Activated CD8-positive, alpha-beta T cell treated with anti-CD3 and anti-CD28 coated beads for 36 hours (primary cell): ENCODE data around the gene MGAT4B. TPM values are rescaled to one million over a fixed set of nuclear protein-coding genes. Genes with fewer than 3 reads are reported as not detected.

Source experiments
- ATAC-seq: fragments of 200-7000 bp; cut with Tn5 transposase; one replicate; pipeline ENCODE4 v1.10.0; 2021; ENCODE audit warnings: mild to moderate bottlenecking, moderate library complexity
- CTCF ChIA-PET: fragments of 350-600 bp; sonication (Branson Sonifier 250); formaldehyde crosslinking; loops from one replicate; lab custom pipeline; 2021; ENCODE audit warnings: antibody characterized with exemption; lab: Charles Lee
- POLR2A ChIA-PET: fragments of 350-600 bp; sonication (Branson Sonifier 250); formaldehyde crosslinking; loops from one replicate; lab custom pipeline; 2021; ENCODE audit warnings: antibody characterized with exemption; lab: Charles Lee
- DNase-seq: peaks from one replicate; pipeline ENCODE4 v3.0.0-alpha.2; 2020
- H3K27ac Mint-ChIP-seq: one replicate; pipeline ENCODE4 v1.8.0; 2021; ENCODE audit warnings: mild to moderate bottlenecking, mixed read lengths
- H3K27me3 Mint-ChIP-seq: one replicate; pipeline ENCODE4 v1.8.0; 2021; ENCODE audit warnings: mixed read lengths
- H3K36me3 Mint-ChIP-seq: one replicate; pipeline ENCODE4 v1.8.0; 2021; ENCODE audit warnings: low read depth, mixed read lengths
- H3K4me1 Mint-ChIP-seq: one replicate; pipeline ENCODE4 v1.8.0; 2021; ENCODE audit warnings: low read depth, mixed read lengths
- H3K4me3 Mint-ChIP-seq: one replicate; pipeline ENCODE4 v1.8.0; 2021; ENCODE audit warnings: mild to moderate bottlenecking, moderate library complexity, mixed read lengths
- H3K9me3 Mint-ChIP-seq: one replicate; pipeline ENCODE4 v1.8.0; 2021; ENCODE audit warnings: mixed read lengths
- CTCF ChIP-seq: fragments of 200-600 bp; IDR thresholded peaks from one replicate; pipeline ENCODE4 v1.8.0; 2022; ENCODE audit warnings: antibody characterized with exemption, mild to moderate bottlenecking
- intact Hi-C: fragments of 100-400 bp; cut with micrococcal nuclease; formaldehyde crosslinking; loops from one replicate; pipeline ENCODE4 v1.10.0; 2022
- total RNA-seq, 2 experiments: library from RNA; stranded (reverse); gene quantifications; one replicate each; pipeline ENCODE4 v1.2.3, GENCODE V29; 2021

The MGAT4B gene
- total RNA-seq, 2 experiments from 2014 or later, result 62.8 to 65.9 TPM

- Mint-ChIP-seq H3K9me3 (no peaks in the 10 kb centered on the region), H3K27me3 (no peaks in the 10 kb centered on the region), H3K4me3 (peak overlapping the region; percentile 94), H3K27ac (peak overlapping the region; percentile 94), H3K4me1 (peaks cover 47% of the 10 kb centered on the region), H3K36me3 (peaks cover 36% of the 10 kb centered on the region)
- ChIA-PET CTCF (interaction anchor here (0.9 to 1.8 kb wide), 2 partner anchors 15 to 20 kb away, joined by 3 to 4 read pairs; no protein-coding TSS in a partner anchor), POLR2A (interaction anchor here (0.6 to 4.1 kb wide), 10 partner anchors 10 to 198 kb away, joined by 3 to 25 read pairs (median 4); partner anchors contain the start of genes HNRNPH1, MGAT4B and MRNIP)
- TF ChIP-seq CTCF, result no peak
- DNase-seq (no peak), ATAC-seq (no peak)
- intact Hi-C loops, result no loop called here
Observed at GRCh38 chr5:179822059-179822432, 15.4 kb upstream of the MGAT4B start.

- intact Hi-C loops, result no loop called here
- ATAC-seq (peak; percentile 64), DNase-seq (peak; percentile 91)
- ChIA-PET CTCF (interaction anchor here (0.9 to 1.8 kb wide), 2 partner anchors 15 to 20 kb away, joined by 3 to 4 read pairs; no protein-coding TSS in a partner anchor), POLR2A (interaction anchor here (0.6 to 4.1 kb wide), 10 partner anchors 11 to 198 kb away, joined by 3 to 25 read pairs (median 4); partner anchors contain the start of genes HNRNPH1 and MGAT4B)
- Mint-ChIP-seq H3K9me3 (no peaks in the 10 kb centered on the region), H3K4me1 (peaks cover 43% of the 10 kb centered on the region), H3K27me3 (no peaks in the 10 kb centered on the region), H3K36me3 (peaks cover 31% of the 10 kb centered on the region), H3K4me3 (peak overlapping the region; percentile 94), H3K27ac (peak overlapping the region; percentile 94)
- TF ChIP-seq CTCF, result peak; percentile 47
Observed at GRCh38 chr5:179821298-179822058, 14.8 kb upstream of the MGAT4B start.

- ChIA-PET CTCF (interaction anchor here (1.2 to 1.7 kb wide), 4 partner anchors 9 to 57 kb away, joined by 3 to 7 read pairs (median 4); no protein-coding TSS in a partner anchor), POLR2A (interaction anchor here (1.2 to 4.1 kb wide), 5 partner anchors 8 to 197 kb away, joined by 4 to 25 read pairs (median 6); partner anchors contain the start of genes HNRNPH1 and MGAT4B)
- DNase-seq (peak; percentile 79), ATAC-seq (peak; percentile 60)
- Mint-ChIP-seq H3K9me3 (no peaks in the 10 kb centered on the region), H3K36me3 (peaks cover 32% of the 10 kb centered on the region), H3K4me3 (peak within 1 kb of the TSS; percentile 94), H3K27me3 (no peaks in the 10 kb centered on the region), H3K4me1 (peaks cover 43% of the 10 kb centered on the region), H3K27ac (peak within 1 kb of the TSS; percentile 94)
- intact Hi-C loops, result no loop called here
- peak; percentile 64 for TF ChIP-seq CTCF
Observed at GRCh38 chr5:179820483-179821297, 14.0 kb upstream of the MGAT4B start, which contains the start of gene SQSTM1. SQSTM1 (plus strand) TSS chr5:179820905; CDS start chr5:179820937, 32 bp downstream.

- ChIA-PET CTCF (interaction anchor here (1.2 to 1.7 kb wide), 4 partner anchors 8 to 57 kb away, joined by 3 to 7 read pairs (median 4); no protein-coding TSS in a partner anchor), POLR2A (interaction anchor here (1.1 to 4.1 kb wide), 6 partner anchors 8 to 197 kb away, joined by 4 to 25 read pairs (median 6); partner anchors contain the start of genes HNRNPH1 and MGAT4B)
- H3K4me1 Mint-ChIP-seq, result peaks cover 43% of the 10 kb centered on the region
- H3K27ac Mint-ChIP-seq, result peak overlapping the region; percentile 92
- DNase-seq (no peak), ATAC-seq (no peak)
- TF ChIP-seq CTCF, result no peak
- peak overlapping the region; percentile 94 for H3K4me3 Mint-ChIP-seq
- H3K27me3 Mint-ChIP-seq, result no peaks in the 10 kb centered on the region
- intact Hi-C loops, result no loop called here
- peaks cover 29% of the 10 kb centered on the region for H3K36me3 Mint-ChIP-seq
- H3K9me3 Mint-ChIP-seq, result no peaks in the 10 kb centered on the region
Observed at GRCh38 chr5:179820127-179820482, 13.4 kb upstream of the MGAT4B start.
